HFF-Myc (cell line): ENCODE data around the gene HOTAIR.

Experiments
- DNase-seq: peaks from one replicate; pipeline ENCODE4 v3.0.0-alpha.2; 2011; ENCODE audit warnings: low read depth; ENCODE audit errors: extremely low read depth
- H3K4me3 ChIP-seq: replicated peaks from 2 replicates; pipeline ENCODE4 v1.5.1; 2011; ENCODE audit warnings: low read depth, mild to moderate bottlenecking, control low read depth, low read length
- CTCF ChIP-seq: IDR thresholded peaks from 2 replicates; pipeline ENCODE4 v1.5.1; 2012; ENCODE audit warnings: mild to moderate bottlenecking, low read depth, low read length, control low read depth; ENCODE audit errors: missing control alignments

Gene HOTAIR

GRCh38 chr12:53950437-53950773, 24.3 kb downstream of the HOTAIR start:
- no peak overlapping the region for H3K4me3 ChIP-seq
- DNase-seq, result no peak
- no peak for TF ChIP-seq CTCF

GRCh38 chr12:53949631-53950436, 24.9 kb downstream of the HOTAIR start:
- no peak for DNase-seq
- no peak for TF ChIP-seq CTCF
- H3K4me3 ChIP-seq, result no peak overlapping the region

GRCh38 chr12:53948650-53949593, 25.8 kb downstream of the HOTAIR start:
- no peak overlapping the region for H3K4me3 ChIP-seq
- no peak for DNase-seq
- TF ChIP-seq CTCF, result no peak

GRCh38 chr12:53947743-53948142, 27.0 kb downstream of the HOTAIR start:
- no peak overlapping the region for H3K4me3 ChIP-seq
- no peak for DNase-seq
- no peak for TF ChIP-seq CTCF

GRCh38 chr12:53944907-53945847, 29.6 kb downstream of the HOTAIR start:
- no peak for DNase-seq
- no peak for TF ChIP-seq CTCF
- no peak overlapping the region for H3K4me3 ChIP-seq

GRCh38 chr12:53944209-53944608, 30.5 kb downstream of the HOTAIR start:
- no peak for DNase-seq
- no peak overlapping the region for H3K4me3 ChIP-seq
- no peak for TF ChIP-seq CTCF
